HL-60 (cell line): ENCODE data around the gene SORCS2.

Experiments used
- DNase-seq, 2 experiments: peaks; one replicate each; pipeline ENCODE4 v3.0.0-alpha.2; 2010 to 2020; ENCODE audit warnings: low read depth in 1 of 2, low spot score in 1 of 2
- H3K27ac ChIP-seq: fragments of 250-450 bp; sonication (Bioruptor Pico); replicated peaks from 2 replicates; pipeline ENCODE4 v1.5.1; 2020; ENCODE audit warnings: mild to moderate bottlenecking, moderate library complexity
- H3K27me3 ChIP-seq: fragments of 250-450 bp; sonication (Bioruptor Pico); 2 replicates; pipeline ENCODE4 v1.5.1; 2021; ENCODE audit warnings: mild to moderate bottlenecking, moderate library complexity; ENCODE audit not compliant: insufficient read depth, poor library complexity, severe bottlenecking
- H3K4me3 ChIP-seq: replicated peaks from 2 replicates; pipeline ENCODE4 v1.5.1; 2011; ENCODE audit warnings: mild to moderate bottlenecking, control low read depth, low read length; ENCODE audit not compliant: insufficient read depth
- GABPA ChIP-seq: IDR thresholded peaks from 2 replicates; pipeline ENCODE4 v1.6.1; 2012; ENCODE audit warnings: low read depth
- POLR2AphosphoS5 ChIP-seq: IDR thresholded peaks from 2 replicates; pipeline ENCODE4 v1.6.1; 2012; ENCODE audit warnings: low read depth
- SPI1 ChIP-seq: IDR thresholded peaks from 2 replicates; pipeline ENCODE4 v1.6.1; 2012; ENCODE audit warnings: low read depth, mild to moderate bottlenecking, borderline replicate concordance
- TF ChIP-seq, protein P1 (sequence below): IDR thresholded peaks from one replicate; pipeline ENCODE4 v1.5.1; 2011; ENCODE audit warnings: low read length, control low read depth, inconsistent platforms; ENCODE audit not compliant: insufficient read depth
- TF ChIP-seq, protein P2 (sequence below): IDR thresholded peaks from 2 replicates; pipeline ENCODE4 v1.6.1; 2012; ENCODE audit warnings: low read depth; ENCODE audit not compliant: insufficient replicate concordance

The SORCS2 gene

DNA sequence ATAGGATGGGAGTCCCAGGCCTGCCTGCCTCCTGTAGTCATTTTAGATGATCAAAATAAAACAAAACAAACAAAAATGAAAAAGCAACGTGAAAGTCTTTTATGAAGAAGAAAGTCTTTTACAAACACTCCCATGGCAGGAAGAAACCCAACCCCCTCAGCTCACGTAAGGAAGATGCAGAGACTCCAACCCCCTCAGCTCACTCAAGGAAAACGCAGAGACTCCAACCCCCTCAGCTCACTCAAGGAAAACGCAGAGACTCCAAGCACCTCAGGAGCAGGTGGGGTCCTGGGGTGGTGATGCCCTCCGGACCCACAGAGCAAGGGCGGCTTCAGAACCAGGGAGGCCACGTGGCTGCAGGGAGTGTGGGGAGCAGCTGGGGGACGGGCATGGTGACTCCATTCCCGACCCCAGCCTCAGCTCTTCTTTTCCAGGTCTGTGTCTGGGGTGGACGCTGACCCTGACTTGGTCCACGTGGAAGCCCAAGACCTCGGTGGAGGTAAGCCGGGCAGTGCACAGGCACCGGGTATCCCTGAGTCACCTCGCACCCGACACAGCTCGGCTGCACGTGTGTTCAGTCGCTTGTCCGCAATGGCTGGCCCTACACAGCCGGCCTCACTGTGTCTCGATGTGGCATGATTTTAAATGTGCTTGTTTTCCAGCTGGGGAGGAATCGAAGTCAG lies 468.9 kb downstream of the SORCS2 start:
- DNase-seq = no peak
- TF ChIP-seq SPI1 = no peak
- TF ChIP-seq GABPA = no peak
- TF ChIP-seq, protein P1, sequence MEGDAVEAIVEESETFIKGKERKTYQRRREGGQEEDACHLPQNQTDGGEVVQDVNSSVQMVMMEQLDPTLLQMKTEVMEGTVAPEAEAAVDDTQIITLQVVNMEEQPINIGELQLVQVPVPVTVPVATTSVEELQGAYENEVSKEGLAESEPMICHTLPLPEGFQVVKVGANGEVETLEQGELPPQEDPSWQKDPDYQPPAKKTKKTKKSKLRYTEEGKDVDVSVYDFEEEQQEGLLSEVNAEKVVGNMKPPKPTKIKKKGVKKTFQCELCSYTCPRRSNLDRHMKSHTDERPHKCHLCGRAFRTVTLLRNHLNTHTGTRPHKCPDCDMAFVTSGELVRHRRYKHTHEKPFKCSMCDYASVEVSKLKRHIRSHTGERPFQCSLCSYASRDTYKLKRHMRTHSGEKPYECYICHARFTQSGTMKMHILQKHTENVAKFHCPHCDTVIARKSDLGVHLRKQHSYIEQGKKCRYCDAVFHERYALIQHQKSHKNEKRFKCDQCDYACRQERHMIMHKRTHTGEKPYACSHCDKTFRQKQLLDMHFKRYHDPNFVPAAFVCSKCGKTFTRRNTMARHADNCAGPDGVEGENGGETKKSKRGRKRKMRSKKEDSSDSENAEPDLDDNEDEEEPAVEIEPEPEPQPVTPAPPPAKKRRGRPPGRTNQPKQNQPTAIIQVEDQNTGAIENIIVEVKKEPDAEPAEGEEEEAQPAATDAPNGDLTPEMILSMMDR = no peak
- TF ChIP-seq, protein P2, sequence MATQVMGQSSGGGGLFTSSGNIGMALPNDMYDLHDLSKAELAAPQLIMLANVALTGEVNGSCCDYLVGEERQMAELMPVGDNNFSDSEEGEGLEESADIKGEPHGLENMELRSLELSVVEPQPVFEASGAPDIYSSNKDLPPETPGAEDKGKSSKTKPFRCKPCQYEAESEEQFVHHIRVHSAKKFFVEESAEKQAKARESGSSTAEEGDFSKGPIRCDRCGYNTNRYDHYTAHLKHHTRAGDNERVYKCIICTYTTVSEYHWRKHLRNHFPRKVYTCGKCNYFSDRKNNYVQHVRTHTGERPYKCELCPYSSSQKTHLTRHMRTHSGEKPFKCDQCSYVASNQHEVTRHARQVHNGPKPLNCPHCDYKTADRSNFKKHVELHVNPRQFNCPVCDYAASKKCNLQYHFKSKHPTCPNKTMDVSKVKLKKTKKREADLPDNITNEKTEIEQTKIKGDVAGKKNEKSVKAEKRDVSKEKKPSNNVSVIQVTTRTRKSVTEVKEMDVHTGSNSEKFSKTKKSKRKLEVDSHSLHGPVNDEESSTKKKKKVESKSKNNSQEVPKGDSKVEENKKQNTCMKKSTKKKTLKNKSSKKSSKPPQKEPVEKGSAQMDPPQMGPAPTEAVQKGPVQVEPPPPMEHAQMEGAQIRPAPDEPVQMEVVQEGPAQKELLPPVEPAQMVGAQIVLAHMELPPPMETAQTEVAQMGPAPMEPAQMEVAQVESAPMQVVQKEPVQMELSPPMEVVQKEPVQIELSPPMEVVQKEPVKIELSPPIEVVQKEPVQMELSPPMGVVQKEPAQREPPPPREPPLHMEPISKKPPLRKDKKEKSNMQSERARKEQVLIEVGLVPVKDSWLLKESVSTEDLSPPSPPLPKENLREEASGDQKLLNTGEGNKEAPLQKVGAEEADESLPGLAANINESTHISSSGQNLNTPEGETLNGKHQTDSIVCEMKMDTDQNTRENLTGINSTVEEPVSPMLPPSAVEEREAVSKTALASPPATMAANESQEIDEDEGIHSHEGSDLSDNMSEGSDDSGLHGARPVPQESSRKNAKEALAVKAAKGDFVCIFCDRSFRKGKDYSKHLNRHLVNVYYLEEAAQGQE = no peak
- TF ChIP-seq POLR2AphosphoS5 = no peak
- Histone ChIP-seq H3K4me3 (no peak overlapping the region), H3K27ac (no peak overlapping the region), H3K27me3 (no peaks in the 10 kb centered on the region)

- H3K27ac ChIP-seq = no peak overlapping the region
- no peaks in the 10 kb centered on the region for H3K27me3 ChIP-seq
- no peak for TF ChIP-seq POLR2AphosphoS5
- TF ChIP-seq, protein P2 = no peak
- no peak for TF ChIP-seq SPI1
- TF ChIP-seq, protein P1 = no peak
- TF ChIP-seq GABPA = no peak
- no peak overlapping the region for H3K4me3 ChIP-seq
- DNase-seq = no peak
These were observed 469.6 kb downstream of the SORCS2 start for GRCh38 chr4:7661846-7662506.

GRCh38 chr4:7662507-7662846 lies 470.1 kb downstream of the SORCS2 start:
- H3K27me3 ChIP-seq = no peaks in the 10 kb centered on the region
- TF ChIP-seq, protein P1 = no peak
- TF ChIP-seq GABPA (no peak), POLR2AphosphoS5 (no peak), SPI1 (no peak)
- TF ChIP-seq, protein P2 = no peak
- DNase-seq = no peak
- H3K27ac ChIP-seq = no peak overlapping the region
- no peak overlapping the region for H3K4me3 ChIP-seq
